DND-41 (cell line): ENCODE measurements around the gene DYNC1I1.

Experiments
- ATAC-seq: fragments of 200-7000 bp; cut with Tn5 transposase; 3 replicates; pipeline ENCODE4 v1.9.1; 2021; ENCODE audit warnings: low read depth; ENCODE audit not compliant: insufficient read depth
- DNase-seq: peaks from one replicate; pipeline ENCODE4 v3.0.0-alpha.2; 2020
- H2AFZ ChIP-seq: 2 replicates; pipeline ENCODE4 v1.6.0; 2012; ENCODE audit warnings: low read depth, low read length
- H3K27ac ChIP-seq: 2 replicates; pipeline ENCODE4 v1.5.1; 2012; ENCODE audit warnings: low read length, inconsistent platforms
- H3K27me3 ChIP-seq: fragments of 200-600 bp; sonication (generic); 2 replicates; pipeline ENCODE4 v1.6.0; 2012; ENCODE audit warnings: low read length, mild to moderate bottlenecking, inconsistent platforms; ENCODE audit not compliant: insufficient read depth, poor library complexity
- H3K36me3 ChIP-seq: 2 replicates; pipeline ENCODE4 v1.5.1; 2012; ENCODE audit warnings: low read length, inconsistent platforms; ENCODE audit not compliant: insufficient read depth
- H3K4me1 ChIP-seq: 2 replicates; pipeline ENCODE4 v1.5.1; 2012; ENCODE audit warnings: mild to moderate bottlenecking, low read length; ENCODE audit not compliant: insufficient read depth
- H3K4me2 ChIP-seq: 2 replicates; pipeline ENCODE4 v1.6.0; 2012; ENCODE audit warnings: mild to moderate bottlenecking, moderate library complexity, low read length, inconsistent platforms; ENCODE audit not compliant: insufficient read depth
- H3K4me3 ChIP-seq, 2 experiments: fragments of 200-600 bp in 1 of 2; shearing (Covaris generic) in 1 of 2; 2 replicates each; pipeline ENCODE4 v1.5.1; 2012 to 2016; ENCODE audit warnings: inconsistent platforms in 2 of 2, low read length in 2 of 2, mild to moderate bottlenecking in 2 of 2, low read depth in 1 of 2, moderate library complexity in 1 of 2
- H3K79me2 ChIP-seq: 2 replicates; pipeline ENCODE4 v1.6.0; 2012; ENCODE audit warnings: low read length, inconsistent platforms; ENCODE audit not compliant: insufficient read depth
- H3K9ac ChIP-seq: 2 replicates; pipeline ENCODE4 v1.6.0; 2012; ENCODE audit warnings: low read depth, mild to moderate bottlenecking, inconsistent platforms, low read length, moderate library complexity
- H3K9me3 ChIP-seq: 2 replicates; pipeline ENCODE4 v1.5.1; 2012; ENCODE audit warnings: low read length, moderate library complexity, mild to moderate bottlenecking, inconsistent platforms; ENCODE audit not compliant: insufficient read depth, severe bottlenecking
- H4K20me1 ChIP-seq: 2 replicates; pipeline ENCODE4 v1.6.0; 2012; ENCODE audit warnings: low read length; ENCODE audit not compliant: insufficient read depth
- CTCF ChIP-seq: IDR thresholded peaks from 2 replicates; pipeline ENCODE4 v1.5.1; 2012; ENCODE audit warnings: borderline replicate concordance, low read length, moderate library complexity, mild to moderate bottlenecking; ENCODE audit not compliant: poor library complexity, severe bottlenecking; ENCODE audit errors: extremely low read depth
- EZH2 ChIP-seq: IDR thresholded peaks from 3 replicates; pipeline ENCODE4 v1.6.1; 2012; ENCODE audit warnings: borderline replicate concordance, low read depth, mild to moderate bottlenecking, moderate library complexity, low read length, inconsistent platforms; ENCODE audit not compliant: severe bottlenecking

Gene DYNC1I1

DNA sequence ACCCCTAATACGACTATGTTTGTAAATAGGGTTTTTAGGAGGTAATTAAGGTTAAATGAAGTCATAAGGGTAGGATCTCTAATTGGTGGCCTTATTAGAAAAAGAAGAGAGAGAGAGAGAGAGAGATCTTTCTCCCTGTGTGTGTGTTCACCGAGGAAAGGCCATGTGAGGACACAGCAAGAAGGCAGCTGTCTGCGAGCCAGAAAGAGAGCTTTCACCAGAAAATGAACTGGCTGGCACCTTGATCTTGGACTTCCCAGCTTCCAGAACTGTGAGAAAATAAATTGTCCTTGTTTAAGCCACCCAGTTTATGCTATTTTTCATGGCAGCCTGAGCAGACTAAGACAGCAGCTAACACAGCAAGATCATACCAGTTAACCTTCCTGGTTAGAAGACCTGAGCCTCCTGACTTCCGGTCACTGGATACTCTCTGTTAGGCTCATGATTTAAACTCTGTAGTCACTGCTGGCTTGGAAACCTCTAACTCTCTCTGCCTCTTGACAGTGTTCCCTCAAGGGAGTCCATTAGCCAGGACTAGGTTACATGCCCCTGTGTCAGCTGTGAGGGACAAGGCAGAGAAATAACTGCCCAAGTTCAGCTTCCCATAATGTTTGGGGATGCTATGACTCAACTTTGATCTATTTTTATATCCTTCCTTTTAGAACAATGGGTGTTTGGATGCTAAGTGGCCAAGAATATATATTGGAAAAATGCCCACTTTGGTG, 102.3 kb downstream of the DYNC1I1 start:
- Histone ChIP-seq H3K9me3 (no peaks in the 10 kb centered on the region), H3K9ac (no peak overlapping the region), H3K27ac (no peak overlapping the region), H2AFZ (no peak overlapping the region), H4K20me1 (no peaks in the 10 kb centered on the region), H3K4me3 (no peak overlapping the region), H3K4me2 (no peak overlapping the region), H3K4me1 (no peaks in the 10 kb centered on the region), H3K79me2 (no peaks in the 10 kb centered on the region), H3K27me3 (no peaks in the 10 kb centered on the region), H3K36me3 (no peaks in the 10 kb centered on the region)
- no peak for TF ChIP-seq CTCF
- no peak for TF ChIP-seq EZH2
- DNase-seq (no peak), ATAC-seq (no peak)

DNA sequence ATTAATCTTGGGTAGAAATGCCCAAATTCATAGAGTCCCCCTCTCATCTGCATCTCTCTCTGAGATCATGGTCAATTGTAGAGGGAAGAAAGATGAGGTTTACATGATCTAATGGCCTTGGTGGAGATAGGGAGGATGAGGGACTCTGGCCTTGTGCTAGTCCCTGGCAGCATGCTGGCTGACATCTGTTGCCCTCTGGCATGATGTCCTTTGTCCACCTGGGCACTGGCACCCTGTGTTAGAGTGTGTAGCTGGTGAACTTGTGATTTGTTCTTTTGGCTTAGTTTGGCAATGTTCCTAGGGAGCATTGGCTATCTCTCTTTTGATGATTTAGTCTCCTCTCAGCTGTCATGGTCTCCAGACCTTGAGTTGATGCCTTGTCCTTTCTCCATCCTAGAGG, 103.2 kb downstream of the DYNC1I1 start:
- H3K4me3 ChIP-seq = no peak overlapping the region
- no peaks in the 10 kb centered on the region for H4K20me1 ChIP-seq
- no peak for ATAC-seq
- TF ChIP-seq EZH2 (no peak), CTCF (no peak)
- H3K27me3 ChIP-seq = no peaks in the 10 kb centered on the region
- H3K27ac ChIP-seq = no peak overlapping the region
- no peak overlapping the region for H3K4me2 ChIP-seq
- no peaks in the 10 kb centered on the region for H3K9me3 ChIP-seq
- no peak overlapping the region for H3K9ac ChIP-seq
- H3K79me2 ChIP-seq = no peaks in the 10 kb centered on the region
- DNase-seq = no peak
- H2AFZ ChIP-seq = no peak overlapping the region
- H3K36me3 ChIP-seq = no peaks in the 10 kb centered on the region
- H3K4me1 ChIP-seq = no peaks in the 10 kb centered on the region

GRCh38 chr7:95878677-95879076, 106.3 kb downstream of the DYNC1I1 start:
- H3K27me3 ChIP-seq = no peaks in the 10 kb centered on the region
- H2AFZ ChIP-seq = no peak overlapping the region
- no peak overlapping the region for H3K4me3 ChIP-seq
- no peak overlapping the region for H3K27ac ChIP-seq
- no peaks in the 10 kb centered on the region for H3K79me2 ChIP-seq
- ATAC-seq (no peak), DNase-seq (no peak)
- no peak overlapping the region for H3K4me2 ChIP-seq
- no peak overlapping the region for H3K9ac ChIP-seq
- no peaks in the 10 kb centered on the region for H4K20me1 ChIP-seq
- H3K36me3 ChIP-seq = no peaks in the 10 kb centered on the region
- no peaks in the 10 kb centered on the region for H3K9me3 ChIP-seq
- no peaks in the 10 kb centered on the region for H3K4me1 ChIP-seq
- TF ChIP-seq CTCF (no peak), EZH2 (no peak)
